ENCODE data around the gene RANBP1.
A peak's percentile ranks its signal among the peaks of the same experiment; 100 is the strongest.

Gene RANBP1

DNA sequence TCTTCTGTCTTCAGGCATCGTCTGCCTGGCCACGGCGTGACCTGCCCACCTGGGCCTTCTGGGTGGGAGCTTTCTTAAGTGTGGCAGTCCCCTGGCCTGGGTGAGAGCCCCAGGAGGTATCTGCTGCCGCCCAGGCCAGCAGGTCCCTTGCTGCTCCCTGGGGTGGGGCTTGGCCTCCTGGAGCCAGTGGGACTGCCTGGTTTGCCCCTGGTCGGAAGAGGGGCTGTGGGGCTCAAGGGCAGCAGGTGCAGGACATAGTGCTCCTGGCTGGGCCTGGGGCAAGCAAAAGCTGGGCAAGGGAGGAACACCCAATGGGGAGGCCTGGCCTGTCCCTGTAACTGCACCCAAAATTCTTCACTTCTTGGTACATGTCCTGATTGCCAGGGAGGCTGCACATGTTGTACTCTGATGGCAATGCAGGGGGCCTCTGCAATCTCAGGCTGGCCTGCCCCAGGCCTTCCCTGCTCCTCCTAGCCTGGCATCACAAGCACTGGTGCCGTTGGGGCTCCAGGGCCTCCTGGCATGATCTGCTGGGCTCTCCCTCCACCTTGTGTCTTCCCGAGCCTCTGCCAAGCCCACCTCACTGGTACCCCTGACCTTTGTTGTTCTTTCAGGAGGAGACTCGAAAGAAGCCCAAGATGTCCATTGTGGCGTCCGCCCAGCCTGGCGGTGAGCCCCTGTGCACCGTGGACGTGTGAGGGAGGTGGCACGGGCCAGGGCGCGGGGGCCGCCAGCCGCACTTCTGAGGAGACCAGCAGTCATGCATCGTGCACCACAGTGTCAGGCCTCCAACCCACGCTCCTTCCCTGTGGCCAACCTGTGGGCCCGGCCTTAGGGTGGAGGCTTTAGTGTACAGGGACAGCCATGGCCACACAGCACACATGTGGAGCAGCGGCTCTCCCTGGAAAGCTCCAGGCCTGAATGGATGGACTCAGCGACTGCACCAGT lies 6.2 kb upstream of the RANBP1 start:
- no peak overlapping the region for H3K4me3 Mint-ChIP-seq
- H3K9me3 Mint-ChIP-seq: no peaks in the 10 kb centered on the region
- peaks cover 32% of the 10 kb centered on the region for H3K36me3 Mint-ChIP-seq (ENCODE audit: low read depth)
- H3K27ac Mint-ChIP-seq: no peak overlapping the region
- H3K4me1 Mint-ChIP-seq: no peaks in the 10 kb centered on the region
- H3K27me3 Mint-ChIP-seq (ENCODE audit: low read depth): no peaks in the 10 kb centered on the region
- TF ChIP-seq, protein P1, sequence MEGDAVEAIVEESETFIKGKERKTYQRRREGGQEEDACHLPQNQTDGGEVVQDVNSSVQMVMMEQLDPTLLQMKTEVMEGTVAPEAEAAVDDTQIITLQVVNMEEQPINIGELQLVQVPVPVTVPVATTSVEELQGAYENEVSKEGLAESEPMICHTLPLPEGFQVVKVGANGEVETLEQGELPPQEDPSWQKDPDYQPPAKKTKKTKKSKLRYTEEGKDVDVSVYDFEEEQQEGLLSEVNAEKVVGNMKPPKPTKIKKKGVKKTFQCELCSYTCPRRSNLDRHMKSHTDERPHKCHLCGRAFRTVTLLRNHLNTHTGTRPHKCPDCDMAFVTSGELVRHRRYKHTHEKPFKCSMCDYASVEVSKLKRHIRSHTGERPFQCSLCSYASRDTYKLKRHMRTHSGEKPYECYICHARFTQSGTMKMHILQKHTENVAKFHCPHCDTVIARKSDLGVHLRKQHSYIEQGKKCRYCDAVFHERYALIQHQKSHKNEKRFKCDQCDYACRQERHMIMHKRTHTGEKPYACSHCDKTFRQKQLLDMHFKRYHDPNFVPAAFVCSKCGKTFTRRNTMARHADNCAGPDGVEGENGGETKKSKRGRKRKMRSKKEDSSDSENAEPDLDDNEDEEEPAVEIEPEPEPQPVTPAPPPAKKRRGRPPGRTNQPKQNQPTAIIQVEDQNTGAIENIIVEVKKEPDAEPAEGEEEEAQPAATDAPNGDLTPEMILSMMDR (IDR thresholded peaks at IDR 0.05; ENCODE audit: unreplicated experiment in 3 of 3): no peak

DNA sequence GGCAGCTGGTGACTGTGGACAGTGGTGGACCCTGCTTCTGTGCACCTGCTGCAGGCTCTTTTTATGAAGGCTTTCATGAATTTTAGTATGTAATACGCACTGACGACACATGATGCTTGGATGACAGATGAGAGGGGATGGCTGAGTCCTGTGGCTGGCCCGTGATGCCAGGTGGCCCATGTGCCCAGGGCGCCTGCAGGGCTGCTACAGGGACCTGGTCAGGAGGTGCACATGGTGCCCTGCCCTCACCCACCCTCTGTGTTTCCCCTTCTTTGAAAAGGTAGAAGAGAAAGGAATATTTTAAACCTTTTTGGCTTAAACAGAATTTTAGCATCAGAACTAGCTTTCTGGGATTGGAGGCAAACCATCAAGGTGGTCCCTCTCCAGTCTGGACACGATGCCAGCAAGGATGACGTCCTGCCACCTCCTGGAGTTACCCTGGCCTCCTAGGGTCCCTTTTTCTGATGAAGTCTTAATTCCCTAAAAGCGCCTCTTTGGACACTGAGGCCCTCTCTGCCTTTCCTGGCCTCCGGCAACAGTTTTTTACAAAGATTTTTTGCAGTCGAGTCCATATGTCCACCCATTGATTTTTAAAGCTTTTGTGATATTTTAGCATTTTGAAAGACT lies 5.4 kb upstream of the RANBP1 start:
- Mint-ChIP-seq H3K27ac (peak overlapping the region in 1 of 3 experiments; percentile 23), H3K4me3 (peak overlapping the region in 1 of 3 experiments; percentile 54), H3K9me3 (no peaks in the 10 kb centered on the region), H3K4me1 (peaks cover 4% of the 10 kb centered on the region), H3K36me3 (ENCODE audit: low read depth) (peaks cover 33% of the 10 kb centered on the region), H3K27me3 (ENCODE audit: low read depth) (no peaks in the 10 kb centered on the region)
- TF ChIP-seq, protein P1 (IDR thresholded peaks at IDR 0.05; ENCODE audit: unreplicated experiment in 3 of 3): no peak

DNA sequence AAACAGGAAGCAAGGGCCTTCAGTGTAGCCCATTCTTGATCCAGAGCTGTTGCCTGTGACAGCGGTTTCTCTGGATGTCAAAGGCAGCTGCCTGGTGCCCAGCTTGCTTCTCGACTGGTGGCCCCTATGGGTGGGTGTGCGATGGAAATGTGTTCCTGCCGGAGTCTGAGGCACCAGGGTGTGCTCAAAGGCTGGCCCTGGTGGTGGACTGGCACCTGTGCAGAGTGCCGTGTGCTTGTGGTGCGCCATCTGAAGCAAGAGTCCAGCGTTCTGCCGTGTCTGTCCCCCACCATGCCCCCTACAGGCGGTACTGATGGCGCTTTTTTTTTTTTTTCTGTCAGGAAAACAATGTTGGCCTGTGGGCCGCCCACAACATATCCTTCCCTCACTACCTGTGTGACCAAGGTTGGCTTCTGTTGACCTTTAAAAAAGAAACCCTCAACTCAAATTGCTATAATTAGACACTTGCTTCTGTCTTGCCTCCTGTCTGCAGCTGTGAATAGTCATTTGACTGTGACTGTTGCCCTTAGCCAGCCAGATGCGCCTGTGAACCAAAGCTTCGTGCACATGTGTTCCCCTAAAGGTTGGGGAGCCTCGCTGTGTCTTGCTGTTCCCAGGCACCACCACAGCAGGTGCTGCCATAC lies 4.7 kb upstream of the RANBP1 start:
- peak overlapping the region in 1 of 3 experiments; percentile 23 for H3K27ac Mint-ChIP-seq
- H3K27me3 Mint-ChIP-seq (ENCODE audit: low read depth): no peaks in the 10 kb centered on the region
- H3K4me1 Mint-ChIP-seq: peaks cover 5% of the 10 kb centered on the region
- TF ChIP-seq, protein P1 (IDR thresholded peaks at IDR 0.05; ENCODE audit: unreplicated experiment in 3 of 3): peak in 2 of 3 experiments; percentile 18 to 34
- peaks cover 28% of the 10 kb centered on the region for H3K36me3 Mint-ChIP-seq (ENCODE audit: low read depth)
- peak overlapping the region in 1 of 3 experiments; percentile 54 for H3K4me3 Mint-ChIP-seq
- H3K9me3 Mint-ChIP-seq: no peaks in the 10 kb centered on the region

DNA sequence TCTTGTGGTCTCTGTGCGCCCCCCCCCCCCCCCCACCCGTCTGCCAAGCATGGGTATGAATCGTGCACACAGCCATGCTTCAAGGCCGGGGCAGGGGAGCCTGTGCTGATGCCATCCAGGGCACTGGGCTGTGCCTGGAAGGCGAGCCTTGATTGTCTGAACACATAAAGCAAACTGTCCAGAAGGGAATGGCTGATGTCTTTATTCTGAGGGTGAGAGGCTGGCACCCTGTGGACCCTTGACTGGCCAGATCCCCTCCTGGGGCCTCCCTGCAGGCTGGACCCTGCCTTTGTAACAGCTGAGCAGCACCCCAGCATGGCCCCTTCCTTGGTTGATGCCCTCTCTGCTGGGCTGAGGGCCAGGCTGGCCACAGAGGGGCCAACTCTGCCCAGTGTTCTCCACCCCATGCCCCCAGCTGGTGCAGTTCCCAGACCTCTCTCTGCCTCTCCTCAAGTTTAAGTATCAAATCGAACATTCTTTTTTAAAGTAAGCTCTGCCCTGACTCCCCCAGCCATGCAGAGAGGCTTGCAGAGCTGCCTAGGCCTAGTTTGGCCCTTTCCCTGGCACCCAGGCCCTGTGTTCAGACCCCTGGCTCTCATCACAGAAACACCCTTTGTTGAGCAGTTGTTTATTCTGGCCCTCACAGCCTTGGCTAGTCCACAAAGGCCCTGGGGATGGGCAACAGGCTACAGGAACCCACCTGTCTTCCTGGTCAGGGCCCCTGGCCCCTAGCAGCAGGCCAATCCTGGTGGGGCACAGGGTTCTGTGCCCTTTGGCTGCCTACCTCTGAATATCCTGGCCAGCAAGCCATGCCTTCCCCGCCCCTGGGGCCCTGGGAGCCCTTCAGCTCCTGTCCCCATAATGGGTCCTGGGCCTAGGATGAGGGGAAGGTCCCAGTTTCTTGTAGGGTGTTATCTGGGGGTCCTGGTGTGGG lies 3.9 kb upstream of the RANBP1 start:
- TF ChIP-seq, protein P1 (IDR thresholded peaks at IDR 0.05; ENCODE audit: unreplicated experiment in 3 of 3): no peak
- Mint-ChIP-seq H3K9me3 (no peaks in the 10 kb centered on the region), H3K27ac (no peak overlapping the region), H3K4me1 (peaks cover 5% of the 10 kb centered on the region), H3K4me3 (no peak overlapping the region), H3K27me3 (ENCODE audit: low read depth) (no peaks in the 10 kb centered on the region), H3K36me3 (ENCODE audit: low read depth) (peaks cover 25% of the 10 kb centered on the region)

Measured in nephron (organoid).